GM21360 (cell line): ENCODE data around the gene ADCY2.
A peak's percentile ranks its signal among the peaks of the same experiment; 100 is the strongest.

Experiments
- ATAC-seq: cut with Tn5 transposase; IDR thresholded peaks from one replicate; pipeline ENCODE4 v1.9.1; 2021; ENCODE audit warnings: mild to moderate bottlenecking, moderate library complexity; ENCODE audit not compliant: unreplicated experiment

Gene ADCY2

GRCh38 chr5:7764452-7764851, 368.5 kb downstream of the ADCY2 start:
- ATAC-seq = no peak

- no peak for ATAC-seq
Measured at GRCh38 chr5:7770436-7770835, 374.5 kb downstream of the ADCY2 start.

GRCh38 chr5:7772141-7772540, 376.2 kb downstream of the ADCY2 start:
- no peak for ATAC-seq

GRCh38 chr5:7773178-7773577, 377.2 kb downstream of the ADCY2 start:
- no peak for ATAC-seq

GRCh38 chr5:7776442-7776841, 380.5 kb downstream of the ADCY2 start:
- ATAC-seq = no peak

- peak; percentile 80 for ATAC-seq
Measured at GRCh38 chr5:7779019-7780005, 383.4 kb downstream of the ADCY2 start.

GRCh38 chr5:7781899-7782298, 386.0 kb downstream of the ADCY2 start:
- ATAC-seq = no peak

- no peak for ATAC-seq
Measured at GRCh38 chr5:7784683-7785380, 388.9 kb downstream of the ADCY2 start.

GRCh38 chr5:7787770-7788169, 391.8 kb downstream of the ADCY2 start:
- ATAC-seq = no peak

GRCh38 chr5:7789567-7789966, 393.6 kb downstream of the ADCY2 start:
- no peak for ATAC-seq

- peak; percentile 26 for ATAC-seq
Measured at GRCh38 chr5:7793895-7794294, 398.0 kb downstream of the ADCY2 start.

- peak; percentile 91 for ATAC-seq
Measured at GRCh38 chr5:7794311-7794710, 398.4 kb downstream of the ADCY2 start.

GRCh38 chr5:7794823-7795222, 398.9 kb downstream of the ADCY2 start:
- ATAC-seq = peak; percentile 54

GRCh38 chr5:7795306-7795705, 399.4 kb downstream of the ADCY2 start:
- ATAC-seq = no peak

GRCh38 chr5:7801891-7802614, 406.1 kb downstream of the ADCY2 start:
- ATAC-seq = no peak

GRCh38 chr5:7802855-7803254, 406.9 kb downstream of the ADCY2 start:
- no peak for ATAC-seq

- ATAC-seq = no peak
Measured at GRCh38 chr5:7803937-7804336, 408.0 kb downstream of the ADCY2 start.

GRCh38 chr5:7805379-7805778, 409.4 kb downstream of the ADCY2 start:
- no peak for ATAC-seq

- peak; percentile 51 for ATAC-seq
Measured at GRCh38 chr5:7808998-7809397, 413.1 kb downstream of the ADCY2 start.

GRCh38 chr5:7811715-7812114, 415.8 kb downstream of the ADCY2 start:
- no peak for ATAC-seq

- no peak for ATAC-seq
Measured at GRCh38 chr5:7813007-7813406, 417.1 kb downstream of the ADCY2 start.
